ENCODE data around the gene VPS13C.

Gene VPS13C

GRCh38 chr15:61856295-61856694 lies 204.0 kb downstream of the VPS13C start:
- no peak for DNase-seq

GRCh38 chr15:61853195-61853594 lies 207.1 kb downstream of the VPS13C start:
- DNase-seq, result no peak

GRCh38 chr15:61851955-61852354 lies 208.3 kb downstream of the VPS13C start:
- no peak for DNase-seq

GRCh38 chr15:61849447-61849846 lies 210.8 kb downstream of the VPS13C start:
- no peak for DNase-seq

GRCh38 chr15:61841466-61841865 lies 218.8 kb downstream of the VPS13C start:
- no peak for DNase-seq

GRCh38 chr15:61840090-61840489 lies 220.2 kb downstream of the VPS13C start:
- no peak for DNase-seq

GRCh38 chr15:61839546-61839945 lies 220.7 kb downstream of the VPS13C start:
- DNase-seq, result no peak

- no peak for DNase-seq
Measured at GRCh38 chr15:61835496-61836106, 224.6 kb downstream of the VPS13C start.

- no peak for DNase-seq
Measured at GRCh38 chr15:61835029-61835428, 225.2 kb downstream of the VPS13C start.

- peak; percentile 6 for DNase-seq
Measured at GRCh38 chr15:61834076-61834697, 226.1 kb downstream of the VPS13C start.

- DNase-seq, result no peak
Measured at GRCh38 chr15:61832223-61832622, 228.0 kb downstream of the VPS13C start.

GRCh38 chr15:61831505-61831921 lies 228.7 kb downstream of the VPS13C start:
- peak; percentile 53 for DNase-seq

GRCh38 chr15:61830536-61831330 lies 229.5 kb downstream of the VPS13C start:
- DNase-seq, result no peak

GRCh38 chr15:61829514-61829889 lies 230.7 kb downstream of the VPS13C start:
- DNase-seq, result no peak

GRCh38 chr15:61828860-61829513 lies 231.3 kb downstream of the VPS13C start:
- DNase-seq, result no peak

GRCh38 chr15:61828008-61828407 lies 232.2 kb downstream of the VPS13C start:
- DNase-seq, result no peak

- no peak for DNase-seq
Measured at GRCh38 chr15:61827131-61827530, 233.1 kb downstream of the VPS13C start.

GRCh38 chr15:61824291-61824690 lies 236.0 kb downstream of the VPS13C start:
- DNase-seq, result no peak

- DNase-seq, result no peak
Measured at GRCh38 chr15:61822511-61822910, 237.7 kb downstream of the VPS13C start.

- no peak for DNase-seq
Measured at GRCh38 chr15:61820951-61821350, 239.3 kb downstream of the VPS13C start.

GRCh38 chr15:61820212-61820611 lies 240.0 kb downstream of the VPS13C start:
- no peak for DNase-seq

- no peak for DNase-seq
Measured at GRCh38 chr15:61819386-61819785, 240.9 kb downstream of the VPS13C start.

GRCh38 chr15:61818801-61819200 lies 241.4 kb downstream of the VPS13C start:
- DNase-seq, result no peak

GRCh38 chr15:61816856-61817255 lies 243.4 kb downstream of the VPS13C start:
- no peak for DNase-seq

Data from NCI-H510A (cell line).